ENCODE measurements around the gene SIRPG.

The SIRPG gene

DNA sequence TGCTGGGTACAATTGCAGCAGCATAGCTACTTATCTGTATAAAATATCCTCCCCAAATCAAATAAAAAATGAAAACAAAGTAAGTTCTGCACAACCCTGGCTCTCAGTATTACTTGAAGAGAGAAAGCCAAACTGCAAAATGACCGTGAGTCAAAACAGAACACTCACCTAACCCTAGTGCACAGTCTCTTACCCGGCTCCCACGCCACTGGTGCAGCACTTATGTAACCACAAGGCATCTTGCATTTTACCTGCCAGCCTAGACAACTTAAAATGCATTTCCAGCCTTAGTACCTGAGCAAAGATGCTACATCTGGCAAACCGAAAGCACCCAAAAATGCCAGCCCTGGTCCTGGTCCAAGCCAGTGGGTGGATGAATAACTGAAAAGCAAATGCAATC, 25.4 kb downstream of the SIRPG start:
- H3K4me3 ChIP-seq (ENCODE audit: low read depth, low read length): no peak overlapping the region
- DNase-seq (ENCODE audit: low read depth, low spot score): no peak
- in situ Hi-C loops (cut with HindIII; ENCODE audit: low sequenced_read_pairs): no loop called here
- TF ChIP-seq, protein P1, sequence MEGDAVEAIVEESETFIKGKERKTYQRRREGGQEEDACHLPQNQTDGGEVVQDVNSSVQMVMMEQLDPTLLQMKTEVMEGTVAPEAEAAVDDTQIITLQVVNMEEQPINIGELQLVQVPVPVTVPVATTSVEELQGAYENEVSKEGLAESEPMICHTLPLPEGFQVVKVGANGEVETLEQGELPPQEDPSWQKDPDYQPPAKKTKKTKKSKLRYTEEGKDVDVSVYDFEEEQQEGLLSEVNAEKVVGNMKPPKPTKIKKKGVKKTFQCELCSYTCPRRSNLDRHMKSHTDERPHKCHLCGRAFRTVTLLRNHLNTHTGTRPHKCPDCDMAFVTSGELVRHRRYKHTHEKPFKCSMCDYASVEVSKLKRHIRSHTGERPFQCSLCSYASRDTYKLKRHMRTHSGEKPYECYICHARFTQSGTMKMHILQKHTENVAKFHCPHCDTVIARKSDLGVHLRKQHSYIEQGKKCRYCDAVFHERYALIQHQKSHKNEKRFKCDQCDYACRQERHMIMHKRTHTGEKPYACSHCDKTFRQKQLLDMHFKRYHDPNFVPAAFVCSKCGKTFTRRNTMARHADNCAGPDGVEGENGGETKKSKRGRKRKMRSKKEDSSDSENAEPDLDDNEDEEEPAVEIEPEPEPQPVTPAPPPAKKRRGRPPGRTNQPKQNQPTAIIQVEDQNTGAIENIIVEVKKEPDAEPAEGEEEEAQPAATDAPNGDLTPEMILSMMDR (IDR thresholded peaks at IDR 0.05; ENCODE audit: low read depth, low read length): no peak

DNA sequence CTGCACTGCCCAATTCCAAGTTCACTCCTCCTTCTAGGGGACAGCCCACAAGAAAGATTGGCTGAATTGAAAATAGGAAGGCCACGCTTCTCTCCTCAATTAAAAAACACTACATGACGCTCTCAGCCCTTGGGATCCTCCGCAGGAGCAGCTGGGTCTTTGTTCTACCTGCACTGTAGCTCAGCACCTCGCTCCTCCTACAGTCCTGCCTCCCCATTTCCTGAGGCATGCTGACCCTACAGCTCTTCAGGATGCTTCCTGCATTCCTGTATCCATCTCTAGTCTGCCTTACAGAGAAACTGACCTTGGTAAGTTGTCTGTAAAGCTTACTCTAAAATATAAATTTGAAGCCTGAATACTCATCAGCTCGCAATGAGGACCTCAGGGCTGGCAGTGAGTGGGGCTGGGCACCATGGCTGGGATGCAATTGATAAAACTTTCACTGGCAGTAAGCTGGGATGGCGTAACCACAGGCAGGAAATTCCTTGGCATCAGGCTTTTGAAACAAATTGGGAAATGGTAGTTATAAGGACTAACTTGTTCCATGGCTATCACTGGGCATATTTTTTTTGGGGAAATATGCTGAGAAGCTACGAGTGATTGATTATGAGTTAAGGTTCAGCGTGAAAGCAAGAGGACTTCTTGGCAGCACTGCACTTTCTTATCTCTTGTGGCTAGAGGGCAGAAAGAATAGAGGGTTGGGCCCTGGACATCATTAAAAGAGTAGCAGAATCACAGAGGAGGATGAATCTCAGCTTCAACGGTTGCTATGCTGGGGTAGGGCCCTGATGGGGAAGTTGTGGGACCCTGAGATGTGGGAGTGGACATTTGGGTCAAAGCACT, 26.0 kb downstream of the SIRPG start:
- TF ChIP-seq, protein P1 (IDR thresholded peaks at IDR 0.05; ENCODE audit: low read depth, low read length): no peak
- H3K4me3 ChIP-seq (ENCODE audit: low read depth, low read length): no peak overlapping the region
- no peak for DNase-seq (ENCODE audit: low read depth, low spot score)
- in situ Hi-C loops (cut with HindIII; ENCODE audit: low sequenced_read_pairs): no loop called here

DNA sequence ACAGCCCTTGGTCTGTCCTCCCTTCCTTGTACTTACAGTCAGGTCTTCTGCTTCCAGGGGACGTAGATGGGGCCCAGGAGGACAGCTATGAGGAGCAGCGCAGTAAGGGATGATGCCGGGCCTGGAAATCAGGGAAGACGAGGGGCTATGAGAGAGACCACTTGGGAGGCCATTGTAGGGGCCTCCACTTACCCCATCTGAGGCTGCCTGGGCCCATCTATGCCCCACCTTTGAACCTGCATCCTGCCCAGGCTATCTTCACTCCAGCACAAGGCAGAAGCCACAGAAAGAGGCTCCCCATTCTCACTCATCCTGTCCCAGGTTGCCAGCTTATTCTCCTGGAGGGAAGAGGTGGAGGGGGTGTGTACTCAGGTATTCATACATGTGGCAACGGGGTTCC, 27.4 kb downstream of the SIRPG start:
- no peak overlapping the region for H3K4me3 ChIP-seq (ENCODE audit: low read depth, low read length)
- no peak for DNase-seq (ENCODE audit: low read depth, low spot score)
- TF ChIP-seq, protein P1 (IDR thresholded peaks at IDR 0.05; ENCODE audit: low read depth, low read length): no peak
- in situ Hi-C loops (cut with HindIII; ENCODE audit: low sequenced_read_pairs): no loop called here

DNA sequence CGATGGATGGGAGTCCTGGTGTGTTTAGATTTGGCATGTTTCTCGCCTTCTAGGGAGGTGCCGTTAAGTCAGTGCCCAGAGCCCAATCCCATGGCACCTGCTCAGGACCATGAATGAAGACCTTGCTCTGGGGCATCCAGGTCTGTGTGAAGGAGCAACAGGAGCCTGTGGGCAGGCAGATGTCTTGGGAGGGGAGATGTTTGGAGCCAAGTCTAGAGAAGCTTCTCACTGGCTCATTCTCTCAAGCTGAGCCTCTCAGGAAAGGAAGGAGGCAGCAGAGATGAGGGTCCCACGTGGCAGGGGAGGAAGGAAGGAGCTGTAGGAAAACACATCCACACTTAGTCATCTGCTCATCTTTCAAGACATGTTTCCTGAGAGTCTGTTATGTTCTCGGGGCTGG, 28.3 kb downstream of the SIRPG start:
- TF ChIP-seq, protein P1 (IDR thresholded peaks at IDR 0.05; ENCODE audit: low read depth, low read length): no peak
- in situ Hi-C loops (cut with HindIII; ENCODE audit: low sequenced_read_pairs): no loop called here
- no peak overlapping the region for H3K4me3 ChIP-seq (ENCODE audit: low read depth, low read length)
- no peak for DNase-seq (ENCODE audit: low read depth, low spot score)

DNA sequence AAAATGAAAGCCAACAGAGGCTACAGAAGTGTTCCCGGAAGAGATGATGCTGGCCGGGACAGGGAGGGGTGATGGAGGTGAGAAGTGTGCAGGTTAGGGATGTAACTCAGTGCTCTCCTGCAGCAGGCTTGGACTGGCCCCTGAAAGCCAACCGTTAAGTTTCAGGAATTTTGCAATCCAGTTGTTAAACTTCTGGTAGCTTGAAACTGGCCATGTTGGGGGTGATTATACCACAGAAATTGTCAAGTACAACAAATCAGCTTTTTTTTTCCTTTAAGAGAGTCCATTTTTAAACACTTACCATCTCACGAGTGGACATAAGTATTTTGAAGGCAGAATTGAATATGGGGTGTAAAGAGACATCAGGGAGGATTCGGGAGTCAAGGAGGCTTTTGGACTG, 29.0 kb downstream of the SIRPG start:
- TF ChIP-seq, protein P1 (IDR thresholded peaks at IDR 0.05; ENCODE audit: low read depth, low read length): no peak
- in situ Hi-C loops (cut with HindIII; ENCODE audit: low sequenced_read_pairs): no loop called here
- no peak overlapping the region for H3K4me3 ChIP-seq (ENCODE audit: low read depth, low read length)
- no peak for DNase-seq (ENCODE audit: low read depth, low spot score)

DNA sequence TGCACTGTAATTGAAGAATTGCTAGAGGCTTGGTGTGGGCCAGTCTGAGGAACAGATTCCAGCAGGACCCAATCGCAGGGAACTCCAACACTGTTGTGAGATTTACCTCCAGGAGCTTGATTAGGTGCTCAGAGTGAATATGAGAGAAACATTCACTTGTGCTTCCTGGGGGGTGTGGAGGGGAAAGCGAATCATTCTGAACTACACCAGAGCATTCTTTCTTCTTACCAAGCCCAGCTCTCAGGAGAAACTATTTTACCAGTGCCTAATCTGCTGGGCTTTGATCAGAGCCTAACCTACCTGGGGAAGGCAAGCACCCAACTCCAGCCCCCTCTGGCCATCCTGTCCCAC, 30.4 kb downstream of the SIRPG start:
- TF ChIP-seq, protein P1 (IDR thresholded peaks at IDR 0.05; ENCODE audit: low read depth, low read length): no peak
- no peak overlapping the region for H3K4me3 ChIP-seq (ENCODE audit: low read depth, low read length)
- in situ Hi-C loops (cut with HindIII; ENCODE audit: low sequenced_read_pairs): no loop called here
- DNase-seq (ENCODE audit: low read depth, low spot score): no peak

Data from astrocyte of the spinal cord (primary cell).